RWPE1 (cell line): Measurements from ENCODE around the gene DAP.

Experiments
- CTCF ChIA-PET: fragments of 350-600 bp; sonication (Branson Sonifier 250); formaldehyde crosslinking; extraction: SDS; loops from one replicate; lab custom pipeline; 2021; lab: Yijun Ruan, JAX
- POLR2A ChIA-PET: fragments of 400-600 bp; formaldehyde crosslinking; extraction: SDS; loops from one replicate; lab custom pipeline; 2020; ENCODE audit warnings: antibody characterized with exemption; ENCODE audit not compliant: low non-redundant PET; lab: Yijun Ruan, JAX
- DNase-seq: peaks from one replicate; pipeline ENCODE4 v3.0.0; 2012; ENCODE audit warnings: low spot score
- H3K27ac ChIP-seq: fragments of 450-650 bp; 2 replicates; pipeline ENCODE4 v1.5.1; 2017
- TF ChIP-seq, protein P1 (sequence below): fragments of 450-650 bp; conservative IDR thresholded peaks from 2 replicates; pipeline ENCODE4 v1.5.1; 2017; ENCODE audit warnings: low read depth, mild to moderate bottlenecking

DAP gene

DNA sequence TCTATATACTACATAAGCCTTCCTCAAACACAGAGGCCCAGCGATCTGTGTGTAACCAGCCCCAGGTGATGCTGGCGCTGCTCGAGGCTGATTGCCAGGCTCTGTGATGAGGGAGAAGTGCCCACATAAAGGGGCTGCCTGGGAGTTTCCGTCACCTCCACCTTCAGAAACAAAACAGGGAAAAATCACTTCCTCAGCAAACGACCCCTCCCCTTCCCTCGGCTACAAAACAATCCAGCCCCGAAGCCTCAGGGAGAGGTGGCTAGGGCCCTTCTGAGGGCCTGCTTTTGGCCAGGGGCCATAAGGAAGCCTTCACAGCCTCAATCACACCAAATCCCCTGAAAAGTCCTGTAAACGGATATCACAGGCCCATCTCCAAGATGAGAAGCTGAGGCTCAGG is 51.1 kb downstream of the DAP start:
- POLR2A ChIA-PET: no interaction called here
- no peak for DNase-seq
- CTCF ChIA-PET: no interaction called here
- H3K27ac ChIP-seq: no peak overlapping the region
- TF ChIP-seq, protein P1, sequence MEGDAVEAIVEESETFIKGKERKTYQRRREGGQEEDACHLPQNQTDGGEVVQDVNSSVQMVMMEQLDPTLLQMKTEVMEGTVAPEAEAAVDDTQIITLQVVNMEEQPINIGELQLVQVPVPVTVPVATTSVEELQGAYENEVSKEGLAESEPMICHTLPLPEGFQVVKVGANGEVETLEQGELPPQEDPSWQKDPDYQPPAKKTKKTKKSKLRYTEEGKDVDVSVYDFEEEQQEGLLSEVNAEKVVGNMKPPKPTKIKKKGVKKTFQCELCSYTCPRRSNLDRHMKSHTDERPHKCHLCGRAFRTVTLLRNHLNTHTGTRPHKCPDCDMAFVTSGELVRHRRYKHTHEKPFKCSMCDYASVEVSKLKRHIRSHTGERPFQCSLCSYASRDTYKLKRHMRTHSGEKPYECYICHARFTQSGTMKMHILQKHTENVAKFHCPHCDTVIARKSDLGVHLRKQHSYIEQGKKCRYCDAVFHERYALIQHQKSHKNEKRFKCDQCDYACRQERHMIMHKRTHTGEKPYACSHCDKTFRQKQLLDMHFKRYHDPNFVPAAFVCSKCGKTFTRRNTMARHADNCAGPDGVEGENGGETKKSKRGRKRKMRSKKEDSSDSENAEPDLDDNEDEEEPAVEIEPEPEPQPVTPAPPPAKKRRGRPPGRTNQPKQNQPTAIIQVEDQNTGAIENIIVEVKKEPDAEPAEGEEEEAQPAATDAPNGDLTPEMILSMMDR: no peak

DNA sequence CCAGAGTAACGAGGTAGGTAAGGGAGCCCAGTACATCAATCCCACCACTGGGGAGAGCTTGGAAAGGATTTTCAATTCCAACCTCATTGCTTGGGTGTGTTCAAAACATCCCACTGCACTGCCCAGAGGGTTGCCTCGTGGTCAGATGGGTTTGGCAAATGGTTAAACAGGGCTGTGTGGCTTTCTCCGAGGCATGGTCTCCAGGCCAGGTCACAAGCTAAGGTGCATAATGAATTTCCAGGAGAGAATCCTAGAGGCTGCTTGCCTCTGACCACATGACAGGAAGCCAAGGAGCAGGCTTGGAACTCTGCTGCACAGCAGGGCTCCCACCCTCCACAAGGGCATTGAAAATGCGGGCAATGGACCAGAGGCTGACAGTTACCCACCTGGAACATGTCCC is 51.6 kb downstream of the DAP start:
- DNase-seq: no peak
- POLR2A ChIA-PET: no interaction called here
- TF ChIP-seq, protein P1: no peak
- CTCF ChIA-PET: no interaction called here
- H3K27ac ChIP-seq: no peak overlapping the region

DNA sequence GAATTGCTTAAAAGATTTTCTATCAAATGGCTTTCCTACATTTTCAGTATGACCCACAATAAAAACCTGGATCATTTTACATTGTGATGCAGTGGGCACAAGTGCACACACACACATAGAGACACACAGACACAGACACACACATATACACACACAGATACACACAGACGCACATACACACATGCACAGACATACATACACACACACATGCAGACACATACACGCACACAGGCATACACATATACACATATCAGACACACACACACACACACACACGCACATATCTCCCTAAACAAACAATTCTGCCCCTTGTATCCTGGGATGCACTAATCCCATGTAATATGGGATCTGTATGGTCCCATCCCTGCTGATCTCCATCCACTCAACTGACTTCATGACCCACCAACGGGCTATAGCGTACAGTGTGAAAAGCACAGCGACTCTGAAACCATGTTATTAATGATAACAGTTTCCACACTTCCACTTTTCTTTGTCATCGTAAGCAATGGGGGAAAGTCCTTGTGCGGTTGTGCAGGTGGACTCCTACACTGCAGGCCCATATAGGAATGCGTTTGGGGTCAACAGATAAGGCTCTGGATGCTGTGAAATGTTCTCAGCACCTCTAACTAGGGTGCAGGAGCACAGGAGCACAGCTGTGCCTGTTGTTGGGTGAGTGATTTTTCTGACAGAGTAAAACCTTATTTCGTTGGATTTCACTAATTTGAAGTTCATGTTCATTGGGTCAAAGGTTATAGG is 52.7 kb downstream of the DAP start:
- ChIA-PET POLR2A (no interaction called here), CTCF (no interaction called here)
- TF ChIP-seq, protein P1: no peak
- H3K27ac ChIP-seq: no peak overlapping the region
- no peak for DNase-seq

DNA sequence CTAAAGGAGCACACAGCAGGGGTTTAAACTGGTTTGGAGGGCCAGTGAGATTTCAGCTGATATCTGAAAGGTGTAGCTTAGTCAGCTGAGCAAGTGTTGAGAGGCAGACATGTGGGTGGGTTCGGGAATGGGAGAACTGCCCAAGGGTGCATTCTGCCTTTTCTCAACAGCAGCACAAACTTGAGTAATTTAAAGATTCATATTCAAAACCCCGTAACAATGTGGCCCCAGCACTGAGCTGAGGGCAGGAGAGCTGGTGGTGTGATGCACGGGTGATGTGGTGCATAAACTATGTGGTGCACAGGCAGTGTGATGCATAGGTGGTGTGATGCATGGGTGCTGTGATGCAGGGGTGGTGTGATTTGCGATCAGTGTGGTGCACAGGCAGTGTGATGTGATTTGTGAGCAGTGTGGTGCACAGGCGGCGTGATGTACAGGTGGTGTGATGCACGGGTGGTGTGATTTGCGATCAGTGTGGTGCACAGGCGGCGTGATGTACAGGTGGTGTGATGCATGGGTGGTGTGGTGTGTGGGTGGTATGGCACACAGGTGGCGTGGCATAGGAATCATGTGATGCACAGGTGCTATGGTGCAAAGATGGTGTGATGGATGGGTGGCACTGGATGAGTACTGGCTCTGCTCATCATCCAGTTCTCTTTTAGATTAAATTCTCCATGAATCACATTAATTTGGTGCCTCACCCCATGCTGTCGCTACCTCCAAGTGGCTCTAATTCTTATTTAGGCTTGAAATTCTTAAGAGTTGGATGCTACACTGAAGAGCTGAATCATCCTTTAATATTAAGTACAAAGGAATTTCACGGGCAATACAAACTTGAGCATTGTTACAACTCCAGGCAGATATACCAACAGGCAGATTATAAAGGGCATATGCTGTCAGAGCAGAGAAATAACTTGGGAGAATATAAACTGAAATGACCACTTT is 53.6 kb downstream of the DAP start:
- ChIA-PET CTCF (no interaction called here), POLR2A (no interaction called here)
- TF ChIP-seq, protein P1: no peak
- H3K27ac ChIP-seq: no peak overlapping the region
- no peak for DNase-seq

DNA sequence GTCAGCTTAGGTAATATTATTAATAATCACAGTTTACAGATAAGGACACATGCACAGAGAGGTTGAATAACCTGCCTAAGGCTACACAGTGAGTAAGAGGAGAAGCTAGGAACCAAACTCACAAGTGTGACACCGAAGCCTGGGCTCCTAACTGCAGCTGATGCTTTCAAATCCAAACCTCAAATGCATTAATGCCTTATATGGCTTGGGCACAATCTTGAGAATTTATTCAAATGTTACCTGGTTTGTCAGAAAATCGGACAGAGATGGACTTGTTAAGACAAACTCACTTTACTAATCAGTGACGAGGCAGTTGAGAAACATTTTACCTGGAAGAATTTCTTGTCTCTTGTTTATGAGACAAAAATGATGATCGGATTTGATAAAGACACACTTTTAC is 54.7 kb downstream of the DAP start:
- POLR2A ChIA-PET: no interaction called here
- DNase-seq: no peak
- TF ChIP-seq, protein P1: no peak
- CTCF ChIA-PET: no interaction called here
- H3K27ac ChIP-seq: no peak overlapping the region

DNA sequence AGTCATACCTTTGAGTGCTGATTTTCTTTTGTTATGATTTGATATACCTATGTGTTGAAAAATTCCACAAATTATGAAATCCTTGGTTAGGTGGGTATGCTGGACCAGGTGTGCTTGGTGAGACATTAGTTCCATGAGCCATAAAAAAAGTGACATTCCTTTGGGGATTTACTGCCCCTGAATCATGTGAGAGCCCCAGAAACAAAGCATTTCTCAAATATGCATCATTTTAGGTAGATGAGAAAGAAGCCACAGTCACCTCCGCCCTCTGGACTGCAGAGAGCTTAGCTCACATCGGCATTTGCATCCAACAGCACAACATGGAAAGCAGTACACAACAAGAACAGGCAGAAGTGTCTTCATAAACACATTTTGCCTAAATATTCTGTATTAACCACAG is 55.3 kb downstream of the DAP start:
- ChIA-PET POLR2A (no interaction called here), CTCF (no interaction called here)
- no peak overlapping the region for H3K27ac ChIP-seq
- TF ChIP-seq, protein P1: no peak
- peak; percentile 56 for DNase-seq
